Epithelial cell of esophagus (primary cell): ENCODE measurements around the gene ARIH2.

Experiments
- DNase-seq: peaks from one replicate; pipeline ENCODE4 v3.0.0; 2010; ENCODE audit warnings: low read depth
- H3K4me3 ChIP-seq: 2 replicates; pipeline ENCODE4 v1.5.1; 2011; ENCODE audit warnings: mild to moderate bottlenecking, low read length, control low read depth
- CTCF ChIP-seq: IDR thresholded peaks from 2 replicates; pipeline ENCODE4 v1.5.1; 2011; ENCODE audit warnings: low read depth, mild to moderate bottlenecking, low read length, control low read depth, inconsistent platforms; ENCODE audit not compliant: insufficient read depth; ENCODE audit errors: missing control alignments

The ARIH2 gene

DNA sequence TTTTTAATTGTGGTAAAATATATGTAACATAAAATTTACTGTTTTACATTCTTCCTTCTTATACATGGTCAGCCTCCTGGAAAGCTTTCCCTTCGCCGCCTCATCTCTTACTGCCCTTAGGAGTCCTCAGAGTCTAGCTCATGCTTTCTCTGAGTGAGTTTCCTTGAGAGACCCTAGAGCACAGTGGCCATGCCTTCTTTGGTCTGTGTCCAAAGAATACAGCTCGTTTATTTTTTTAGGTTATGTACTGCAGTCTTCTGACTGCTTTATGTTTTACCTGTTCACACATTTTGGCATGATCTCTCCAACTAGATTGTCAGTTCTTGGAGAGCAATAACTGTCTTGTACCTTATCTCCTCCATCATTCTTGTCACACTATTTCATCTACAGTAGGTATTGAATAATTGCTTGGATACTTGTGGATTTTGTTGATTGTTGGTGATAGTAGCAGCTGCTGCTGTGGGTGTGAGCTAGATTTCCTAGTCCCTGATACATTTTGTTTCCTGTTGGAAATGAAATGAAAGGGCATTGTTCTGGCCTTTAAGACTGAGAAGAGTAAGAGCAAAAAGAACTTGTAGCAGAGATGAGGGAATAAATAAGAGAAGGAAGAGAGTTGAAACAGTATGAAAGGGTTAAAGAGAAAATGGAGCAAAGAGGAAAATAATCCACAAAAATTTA, 10.9 kb downstream of the ARIH2 start:
- no peak for DNase-seq
- TF ChIP-seq CTCF, result no peak
- H3K4me3 ChIP-seq, result no peak overlapping the region

- no peak for DNase-seq
- no peak overlapping the region for H3K4me3 ChIP-seq
- TF ChIP-seq CTCF, result no peak
Observed at GRCh38 chr3:48930590-48930989, 11.9 kb downstream of the ARIH2 start.

DNA sequence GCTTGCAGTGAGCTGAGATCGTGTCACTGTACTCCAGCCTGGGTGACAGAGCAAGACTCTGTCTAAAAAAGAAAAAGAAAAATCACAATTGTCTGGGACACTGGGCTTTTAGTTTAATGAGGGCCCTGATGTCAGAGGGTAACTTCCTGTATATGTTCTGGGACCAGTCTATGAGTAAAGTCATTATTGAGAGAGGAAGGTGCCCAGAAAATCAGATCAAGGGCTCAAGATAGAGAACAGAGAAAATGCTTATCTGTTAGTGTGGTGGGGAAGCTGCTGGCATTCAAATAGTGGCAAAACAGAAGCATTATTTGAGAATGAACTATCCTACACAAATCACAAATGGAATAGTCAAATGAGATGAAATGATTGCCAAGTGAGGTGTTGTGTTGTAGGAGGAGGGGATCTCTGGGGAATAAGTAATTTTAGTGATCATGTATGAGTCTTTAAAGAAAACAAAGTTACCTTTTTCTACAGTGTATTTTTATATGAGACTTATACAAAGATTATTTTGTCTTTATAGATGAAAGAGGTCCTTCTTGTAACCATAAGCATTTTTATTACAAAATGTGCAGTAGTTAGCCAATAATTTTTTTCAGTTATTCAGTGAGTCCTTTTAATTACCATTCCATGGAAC, 13.4 kb downstream of the ARIH2 start:
- H3K4me3 ChIP-seq, result no peak overlapping the region
- DNase-seq, result no peak
- no peak for TF ChIP-seq CTCF

DNA sequence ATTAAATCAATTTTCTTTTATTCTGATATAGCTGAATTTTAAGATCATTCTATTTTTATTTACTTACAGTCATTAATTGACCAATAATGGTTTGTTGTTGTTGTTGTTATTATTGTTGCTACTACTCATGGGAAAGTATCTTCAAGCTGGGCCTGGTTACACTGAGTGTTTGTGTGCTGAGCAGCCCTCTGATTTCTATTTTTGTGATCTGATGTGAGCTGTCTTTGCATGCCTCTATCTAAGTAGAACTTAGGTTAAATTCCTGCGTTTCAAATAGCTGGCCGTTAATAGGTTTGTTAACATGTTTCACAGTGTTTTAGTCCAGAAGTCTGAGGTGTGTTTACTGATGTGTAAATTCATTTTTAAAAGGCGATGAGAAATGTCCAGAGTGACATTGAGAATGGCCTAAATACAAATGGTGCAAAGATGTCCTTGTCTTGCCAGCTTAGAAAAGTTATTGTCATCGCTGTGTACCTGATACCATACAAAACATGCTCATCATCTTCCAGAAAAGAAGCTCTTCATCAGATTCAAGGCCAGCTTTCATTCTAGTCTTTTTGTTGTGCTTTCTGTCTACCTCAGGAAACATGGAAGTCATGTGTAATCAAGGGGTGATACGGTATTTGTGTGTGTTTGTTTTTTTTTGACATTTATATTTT, 15.8 kb downstream of the ARIH2 start:
- H3K4me3 ChIP-seq, result no peak overlapping the region
- no peak for DNase-seq

GRCh38 chr3:48935530-48935929, 16.9 kb downstream of the ARIH2 start:
- TF ChIP-seq CTCF, result no peak
- H3K4me3 ChIP-seq, result no peak overlapping the region
- no peak for DNase-seq

More for the DNA sequence above, 15.8 kb downstream of the ARIH2 start:
- no peak for TF ChIP-seq CTCF

- no peak overlapping the region for H3K4me3 ChIP-seq
- TF ChIP-seq CTCF, result no peak
- no peak for DNase-seq
Observed at GRCh38 chr3:48938156-48938555, 19.5 kb downstream of the ARIH2 start.
